Activated CD8-positive, alpha-beta memory T cell treated with anti-CD3 and anti-CD28 coated beads, Interleukin-2, amount 50 U/mL, for 24 hours (primary cell): ENCODE data around the gene STIP1.

Experiments used
- DNase-seq: peaks from one replicate; pipeline ENCODE4 v3.0.0-alpha.2; 2020; ENCODE audit errors: extremely low read depth

Gene STIP1

DNA sequence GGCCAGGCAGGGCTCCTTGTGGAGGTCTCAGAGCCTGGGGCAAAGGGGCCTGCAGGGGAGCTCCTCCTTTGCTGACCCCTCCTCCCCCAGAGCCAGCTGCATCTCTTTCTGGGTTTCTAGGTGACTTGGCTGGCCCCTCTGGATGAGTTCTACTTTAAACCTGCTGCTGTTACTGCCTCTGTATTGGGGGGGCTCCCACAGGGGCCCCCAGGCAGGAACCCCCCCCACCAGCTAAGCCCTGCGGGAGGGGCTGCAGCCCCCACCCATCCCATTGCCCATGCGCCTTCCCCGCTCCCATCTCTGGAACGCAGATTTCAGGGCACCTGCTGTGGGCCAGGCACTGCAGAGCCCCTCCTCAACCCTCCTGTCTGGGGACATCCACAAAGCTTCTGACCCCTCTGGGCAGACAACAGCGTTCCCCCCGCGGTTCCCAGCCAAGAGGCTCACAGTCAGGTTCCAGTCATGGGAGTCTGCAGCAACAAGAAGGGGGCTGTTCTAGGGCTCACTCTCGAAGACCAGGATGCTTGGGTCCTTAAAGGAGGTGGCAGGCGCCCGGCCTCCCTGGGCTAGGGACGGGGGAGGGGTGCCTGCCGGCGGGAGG, 64.5 kb downstream of the STIP1 start:
- DNase-seq: no peak

DNA sequence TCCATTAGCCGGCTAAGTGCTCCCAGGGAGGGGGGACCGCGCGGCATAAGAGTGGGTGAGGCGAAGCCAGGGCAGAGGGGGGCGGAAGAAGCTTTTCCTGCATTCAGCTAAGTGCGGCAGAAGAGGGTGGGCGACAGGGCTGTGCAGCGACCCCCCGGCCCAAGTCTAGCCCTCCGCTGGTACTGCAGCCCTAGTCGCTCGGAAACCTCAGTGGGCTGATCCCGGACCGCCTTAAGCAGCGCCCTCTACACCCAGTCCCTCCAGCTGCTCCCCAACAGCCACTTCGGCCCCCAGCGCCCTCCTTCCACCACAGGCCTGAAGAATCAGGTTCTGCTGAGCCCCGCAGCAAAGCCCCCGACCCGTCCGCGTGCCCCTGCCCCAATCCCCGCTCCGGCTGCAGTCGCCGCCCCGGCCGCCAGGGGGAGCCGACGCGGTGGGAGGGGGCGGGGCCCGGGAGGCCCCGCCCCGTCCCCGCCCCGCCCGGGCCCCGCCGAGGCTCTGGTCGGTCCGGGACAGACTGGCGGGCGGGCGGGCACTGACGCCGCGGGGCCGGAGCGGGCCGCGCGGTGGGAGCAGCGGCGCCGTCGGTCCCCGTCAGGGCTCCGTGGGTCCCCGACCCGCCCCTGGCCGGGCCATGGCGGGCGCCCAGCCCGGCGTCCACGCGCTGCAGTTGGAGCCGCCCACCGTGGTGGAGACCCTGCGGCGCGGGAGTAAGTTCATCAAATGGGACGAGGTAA, 65.2 kb downstream of the STIP1 start, which contains the start of gene PLCB3:
Gene PLCB3 (plus strand): TSS at position 515 of the 737 bp plus-strand sequence. CDS start 120 bp downstream, at position 635.
- no peak for DNase-seq

DNA sequence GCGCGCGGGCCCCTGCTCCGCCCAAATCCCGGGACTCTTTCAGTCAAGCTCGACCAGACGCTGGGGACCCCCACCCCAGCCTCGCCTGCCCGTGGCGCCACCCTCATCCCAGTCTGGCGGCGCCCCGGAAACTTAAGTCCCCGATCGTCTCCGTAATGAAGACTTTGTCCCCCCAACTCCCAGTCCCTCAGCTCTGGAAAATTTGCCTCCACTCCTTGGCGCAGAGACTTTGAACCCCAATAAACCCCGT, 65.7 kb downstream of the STIP1 start:
- no peak for DNase-seq

DNA sequence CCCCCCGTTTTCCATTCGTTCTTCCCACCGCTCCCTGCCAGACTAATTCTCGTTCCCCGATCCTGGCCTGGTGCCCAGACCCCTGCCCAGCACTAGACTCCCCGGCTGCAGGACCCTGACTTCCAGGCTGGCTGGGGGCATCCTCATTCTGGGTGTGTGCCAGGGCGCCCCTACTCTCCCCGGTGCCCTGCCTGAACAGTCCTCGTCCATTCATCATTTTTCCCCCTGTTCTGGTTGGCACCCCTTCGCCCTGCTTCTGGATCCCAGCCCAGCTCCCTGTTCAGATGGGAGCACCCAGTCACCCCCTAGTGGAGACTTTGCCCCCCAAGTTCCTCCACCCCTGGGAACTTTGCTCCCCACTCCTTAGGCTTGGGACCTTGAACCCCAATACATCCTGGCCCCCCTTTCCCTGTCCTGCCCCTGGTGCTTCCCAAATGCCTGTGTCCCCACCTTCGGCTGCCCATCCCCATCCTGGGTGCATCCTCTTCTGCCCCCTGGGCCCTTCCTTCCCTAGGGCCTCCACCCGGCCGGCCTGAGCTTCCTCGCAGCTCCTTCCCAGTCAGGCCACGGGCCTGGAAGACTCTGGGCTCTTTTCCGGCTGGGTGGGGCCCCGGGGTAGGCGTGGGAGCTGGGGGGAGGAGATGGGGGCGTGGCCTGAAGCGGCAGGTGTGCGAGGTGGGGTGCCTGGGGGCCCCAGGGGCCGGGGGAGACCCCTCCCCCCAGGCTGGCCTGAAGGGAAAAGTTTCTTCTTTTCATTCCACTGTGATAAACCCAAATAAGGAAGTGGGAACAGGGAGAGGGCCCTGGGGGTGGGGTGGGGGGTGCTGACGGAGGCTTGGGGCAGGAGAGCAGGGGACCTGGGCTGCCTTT, 66.3 kb downstream of the STIP1 start:
- DNase-seq: no peak

DNA sequence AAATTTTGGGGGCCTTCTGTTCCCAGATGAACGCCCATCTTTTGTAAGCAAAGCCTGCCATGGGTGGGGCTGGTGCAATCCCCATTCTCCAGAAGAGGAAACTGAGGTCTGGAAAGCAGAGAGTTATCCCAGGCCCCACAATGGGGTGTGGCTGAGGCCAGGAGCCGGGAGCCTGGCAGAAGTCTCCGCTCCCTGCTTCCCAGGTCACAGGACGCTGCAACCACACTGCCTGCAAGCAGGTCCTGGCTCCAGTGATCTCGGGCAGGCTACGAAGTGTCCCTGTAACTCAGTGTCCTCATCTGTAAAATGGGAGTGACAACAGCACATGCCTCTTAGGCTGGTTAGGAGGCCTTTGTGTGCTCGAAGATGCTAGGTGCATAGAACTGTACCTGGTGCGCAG, 67.1 kb downstream of the STIP1 start:
- no peak for DNase-seq

DNA sequence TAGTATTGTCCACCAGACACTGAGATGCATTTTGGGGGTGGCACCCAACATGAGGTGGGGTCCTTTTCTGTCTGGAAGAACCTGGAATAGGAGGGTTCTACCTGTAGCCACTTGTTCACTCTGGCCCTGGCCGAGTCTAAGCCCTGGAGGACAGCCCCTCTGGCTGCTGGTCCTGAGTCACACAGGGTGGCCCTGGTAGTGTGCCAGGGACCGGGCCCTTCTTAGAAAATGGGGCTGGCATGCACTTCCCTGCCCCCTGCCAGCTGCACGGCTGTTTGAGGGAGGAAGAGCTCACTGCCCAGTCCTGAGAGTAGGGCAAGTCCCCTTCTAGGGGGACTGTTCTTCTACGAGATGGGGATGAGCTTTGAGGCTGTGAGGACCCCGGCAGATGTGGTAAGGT, 67.5 kb downstream of the STIP1 start:
- no peak for DNase-seq
